SK-MEL-5 (cell line): ENCODE measurements around the gene PRDM15. TPM values are rescaled to one million over a fixed set of nuclear protein-coding genes. Genes with fewer than 3 reads are reported as not detected.

ENCODE experiments used
- DNase-seq: peaks from one replicate; pipeline ENCODE4 v3.0.0-alpha.2; 2016; ENCODE audit warnings: low read depth, low spot score
- in situ Hi-C: cut with HindIII; loops from 2 replicates; pipeline ENCODE4 v1.10.0; 2016; ENCODE audit warnings: low sequenced_read_pairs, high pct_unique_total_duplicates, low pct_unique_long_range_greater_than_20kb
- total RNA-seq: library from RNA; depleted of rRNA; stranded (reverse); fragments of >200 nt; shearing (Covaris generic); gene quantifications from 2 replicates; pipeline ENCODE4 v1.2.3, GENCODE V29; 2014

The PRDM15 gene
- total RNA-seq, 1 experiment from 2014 or later: 3.6 TPM

DNA sequence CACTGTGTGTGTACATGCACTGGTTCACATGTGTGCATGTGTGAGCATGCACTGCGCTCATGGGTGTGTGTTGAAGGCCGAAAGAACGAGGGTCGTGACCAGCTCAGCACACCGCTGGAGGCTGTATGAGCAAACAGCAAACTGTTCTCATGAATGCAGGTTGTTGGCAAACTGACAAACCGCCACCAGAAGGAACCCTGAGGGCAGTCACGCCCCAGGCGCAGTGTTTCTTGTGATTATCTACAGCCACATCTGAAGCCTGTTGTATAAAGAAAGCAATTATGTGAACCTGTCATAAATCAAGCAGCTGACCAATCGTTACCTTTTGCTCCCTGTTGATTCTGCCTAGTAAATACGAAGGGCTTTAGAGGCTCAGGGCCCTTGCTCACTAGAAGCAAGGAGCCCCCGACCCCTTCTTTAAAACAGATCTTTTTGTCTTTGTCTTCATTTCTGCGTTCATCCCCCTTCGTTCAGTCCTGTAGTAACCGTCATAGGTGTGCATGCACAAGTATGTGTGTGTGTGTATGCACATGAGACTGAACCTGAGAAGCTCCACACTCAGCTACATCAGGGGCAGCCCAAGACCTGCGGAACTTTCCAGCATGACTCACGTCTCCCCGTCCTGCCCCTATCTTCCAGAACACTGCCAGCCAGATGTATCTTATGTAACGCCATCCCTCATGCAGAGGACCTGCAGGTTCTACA lies 95.5 kb downstream of the PRDM15 start:
- peak; percentile 87 for DNase-seq
- in situ Hi-C loops: no loop called here

DNA sequence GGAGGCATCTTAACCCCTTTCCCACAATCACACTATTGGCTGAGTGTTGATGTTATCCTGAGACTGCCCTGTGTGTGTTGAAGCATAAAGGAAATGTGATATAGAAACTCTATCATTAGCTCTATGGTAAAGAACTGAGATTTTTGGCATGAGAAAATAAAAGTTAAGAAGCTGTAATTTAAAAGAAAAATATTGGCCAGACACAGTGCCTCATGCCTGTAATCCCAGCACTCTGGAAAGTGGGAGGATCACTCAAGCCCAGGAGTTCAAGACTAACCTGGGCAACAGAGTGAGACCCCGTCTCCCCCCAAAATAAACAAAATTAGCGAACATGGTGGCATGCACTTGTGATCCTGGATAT lies 98.1 kb downstream of the PRDM15 start:
- DNase-seq: no peak

DNA sequence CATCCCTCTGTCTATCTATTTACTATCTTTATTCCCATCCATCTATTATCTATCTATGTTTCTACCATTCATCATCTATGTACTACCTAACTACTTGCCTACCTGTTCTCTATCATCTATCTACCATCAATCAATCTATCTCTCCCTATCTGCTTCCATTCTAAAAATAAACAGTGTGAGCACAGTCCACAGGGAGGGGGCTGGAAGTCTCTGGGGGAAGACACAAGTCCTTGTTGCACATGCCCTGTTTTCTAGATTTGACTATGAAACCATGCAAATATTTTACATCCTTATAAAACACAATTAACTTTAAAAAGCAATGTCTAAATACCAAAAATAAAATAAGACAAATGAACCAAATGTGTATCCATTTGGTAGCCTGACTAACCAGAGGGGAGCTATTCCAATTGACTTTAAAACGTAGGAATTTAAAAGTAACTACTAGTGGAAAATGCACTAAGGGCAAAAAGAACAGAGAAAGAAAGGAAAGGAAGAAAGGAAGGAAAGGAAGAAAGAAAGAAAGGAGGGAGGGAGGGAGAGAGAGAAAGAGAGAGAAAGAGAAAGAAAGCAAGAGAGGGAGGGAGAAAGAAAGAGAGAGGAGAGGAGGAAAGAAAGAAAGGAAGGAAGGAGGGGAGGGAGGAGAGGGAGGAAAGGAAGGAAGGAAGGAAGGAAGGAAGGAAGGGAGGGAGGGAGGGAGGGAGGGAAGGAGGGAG lies 98.7 kb downstream of the PRDM15 start:
- DNase-seq: no peak
- in situ Hi-C loops: no loop called here

More for the DNA sequence above, 98.1 kb downstream of the PRDM15 start:
- in situ Hi-C loops: no loop called here

DNA sequence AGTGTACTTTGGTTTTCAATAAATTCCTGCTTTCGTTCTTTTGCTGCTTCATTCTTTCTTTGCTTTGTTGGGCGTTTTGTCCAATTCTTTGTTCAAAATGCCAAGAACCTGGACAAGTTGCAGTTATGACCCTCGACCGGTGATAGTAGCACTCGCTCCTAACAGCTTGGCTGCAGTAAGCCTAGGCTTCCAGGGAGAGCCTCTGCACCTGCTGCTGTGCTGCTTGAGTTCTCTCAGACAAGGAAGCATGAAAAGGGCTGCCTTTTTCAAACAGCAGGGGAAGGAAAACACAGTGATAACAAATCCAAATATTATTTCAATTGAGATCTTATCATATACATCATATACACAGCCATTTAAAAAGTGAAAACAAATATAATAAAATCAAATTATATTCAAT lies 99.5 kb downstream of the PRDM15 start:
- in situ Hi-C loops: no loop called here
- no peak for DNase-seq

DNA sequence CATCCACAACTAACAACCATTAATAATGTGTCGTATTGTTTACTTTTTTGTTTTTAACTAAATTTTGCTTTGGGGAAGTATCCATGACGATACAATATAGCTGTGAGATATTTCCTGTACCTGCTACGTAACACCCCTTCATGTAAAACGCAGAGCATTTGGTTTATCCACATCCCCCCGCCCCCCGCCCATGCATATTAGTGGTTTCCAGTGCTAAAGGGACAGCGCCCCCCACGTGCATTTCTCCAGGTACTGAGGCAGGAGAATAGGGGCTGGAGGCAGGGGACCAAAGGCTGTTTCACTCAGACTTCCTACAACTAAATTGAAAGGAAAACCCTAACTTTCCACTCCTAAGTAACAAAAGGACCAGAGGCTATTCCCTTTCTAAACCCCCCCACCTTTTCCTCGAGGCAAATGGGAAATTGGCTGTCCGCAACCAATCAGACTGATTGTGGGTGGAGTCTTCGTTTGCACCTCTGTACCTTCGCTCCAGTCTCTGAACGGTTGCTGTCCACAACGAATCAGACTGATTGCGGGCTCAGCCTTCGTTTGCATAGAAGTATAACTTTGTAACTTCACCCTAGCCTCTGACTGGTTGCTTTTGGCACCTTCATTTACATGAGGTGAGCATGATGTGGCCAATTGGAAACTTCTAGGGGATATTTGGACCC lies 100.1 kb downstream of the PRDM15 start:
- in situ Hi-C loops: no loop called here
- DNase-seq: no peak

DNA sequence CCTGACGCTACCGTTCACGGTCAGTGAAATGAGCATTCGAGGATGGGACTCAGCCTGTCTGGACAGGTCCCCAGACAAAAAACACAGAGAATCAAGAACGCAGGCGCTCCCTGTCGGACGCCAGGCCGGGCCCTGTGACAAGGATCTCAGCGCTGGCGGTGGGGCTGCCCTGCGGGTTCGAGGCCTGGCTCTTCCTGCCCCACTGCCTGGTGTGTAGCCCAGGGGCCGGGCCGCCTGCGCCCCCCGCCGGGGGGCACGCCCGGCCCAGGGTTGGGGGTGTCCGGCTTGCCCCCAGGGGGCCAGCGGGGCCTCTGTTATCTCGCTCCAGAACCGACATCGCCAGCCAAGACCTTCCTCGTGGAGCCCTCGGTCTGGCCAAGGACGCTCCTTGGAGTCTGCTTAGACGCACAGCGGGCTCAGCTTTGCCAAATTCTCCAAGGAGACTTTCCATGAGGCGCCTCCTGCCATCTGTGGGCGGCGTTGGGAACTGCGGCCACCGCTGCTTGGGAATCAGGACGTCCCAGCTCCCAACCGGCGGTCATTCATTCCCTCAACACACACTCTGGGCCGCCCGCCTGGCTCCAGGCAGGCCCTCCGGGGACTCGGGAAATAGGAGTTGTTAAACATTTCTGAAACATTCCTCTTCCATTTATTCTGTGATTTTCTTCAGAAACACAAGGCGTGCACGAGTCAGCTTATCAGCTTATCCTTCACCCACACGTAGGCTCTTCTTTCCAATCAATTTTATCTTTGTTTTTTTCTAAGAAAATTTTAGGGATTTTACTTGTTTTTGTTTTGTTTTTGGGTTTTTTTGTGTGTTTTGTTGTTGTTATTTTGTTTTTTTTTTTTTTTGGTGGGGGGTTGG lies 101.0 kb downstream of the PRDM15 start:
- peak; percentile 87 for DNase-seq
- in situ Hi-C loops: no loop called here

DNA sequence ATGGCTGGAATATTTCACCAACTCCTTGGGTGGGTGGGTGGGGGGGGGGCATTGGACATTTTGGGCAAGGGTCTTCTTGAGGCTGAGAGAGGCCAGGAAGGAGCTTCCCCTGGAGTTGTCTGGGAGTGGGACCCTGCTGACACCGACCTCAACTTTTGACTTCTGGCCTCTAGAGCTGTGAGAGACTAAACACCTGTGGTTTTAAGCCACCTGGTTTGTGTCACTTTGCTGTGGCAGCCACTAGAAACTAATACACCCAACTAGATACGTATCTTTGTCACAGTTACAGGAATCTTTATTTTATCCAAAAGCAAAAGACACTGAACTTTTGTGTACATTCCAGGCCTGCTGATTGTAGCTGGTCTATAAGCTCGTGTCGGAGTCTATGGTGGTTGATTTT lies 102.4 kb downstream of the PRDM15 start:
- DNase-seq: no peak
- in situ Hi-C loops: no loop called here

DNA sequence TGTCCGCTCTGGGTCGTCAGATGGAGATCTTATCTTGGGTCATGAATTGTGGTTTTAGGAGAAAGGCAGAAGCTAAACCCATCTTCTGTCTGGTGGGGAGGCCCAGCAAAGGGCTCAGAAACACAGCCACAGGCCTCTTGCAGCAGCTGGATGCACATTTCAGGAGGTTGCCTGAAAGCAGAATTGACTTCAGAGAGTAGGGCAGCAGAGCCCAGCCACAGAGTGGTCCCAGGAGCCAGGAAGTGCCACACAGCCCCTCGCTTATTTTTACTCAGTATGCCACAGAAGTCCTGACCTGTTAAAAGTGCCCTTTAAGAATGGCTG lies 104.0 kb downstream of the PRDM15 start:
- in situ Hi-C loops: no loop called here
- no peak for DNase-seq

DNA sequence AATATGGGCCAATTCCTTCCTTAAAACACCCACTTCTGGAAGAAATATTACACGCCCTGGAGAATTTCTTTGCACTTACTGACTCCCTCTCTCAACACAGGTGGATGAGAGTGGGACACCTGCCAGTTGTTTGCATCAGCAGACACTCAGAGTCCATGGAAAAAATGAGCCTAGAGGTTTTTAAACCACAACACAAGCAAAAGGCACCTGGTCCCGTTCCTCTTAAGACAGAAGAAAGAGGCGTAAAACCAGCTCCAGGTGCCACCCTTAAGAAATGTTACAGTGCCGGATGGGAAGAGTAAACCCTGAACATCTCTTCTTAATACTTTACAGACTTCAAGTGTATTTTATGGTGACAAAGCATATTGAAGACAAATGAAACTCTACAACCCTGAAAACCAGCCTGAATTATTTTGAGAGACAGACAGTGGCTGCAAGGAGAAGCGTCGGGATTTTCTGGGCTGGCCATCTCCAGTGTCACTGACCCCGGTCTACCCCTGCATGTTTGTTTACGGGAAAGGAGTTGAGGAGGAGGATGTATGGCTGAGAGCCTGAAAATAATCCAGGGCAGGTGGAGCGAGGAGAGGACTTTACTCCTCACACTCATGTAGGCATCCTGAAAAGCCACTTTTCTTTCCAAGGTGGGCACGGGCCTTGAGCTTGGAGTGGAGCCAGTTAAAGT lies 104.5 kb downstream of the PRDM15 start:
- in situ Hi-C loops: loop anchor here (25.0 kb wide), 1 partner anchor 162 kb away; no protein-coding TSS in a partner anchor
- DNase-seq: no peak

DNA sequence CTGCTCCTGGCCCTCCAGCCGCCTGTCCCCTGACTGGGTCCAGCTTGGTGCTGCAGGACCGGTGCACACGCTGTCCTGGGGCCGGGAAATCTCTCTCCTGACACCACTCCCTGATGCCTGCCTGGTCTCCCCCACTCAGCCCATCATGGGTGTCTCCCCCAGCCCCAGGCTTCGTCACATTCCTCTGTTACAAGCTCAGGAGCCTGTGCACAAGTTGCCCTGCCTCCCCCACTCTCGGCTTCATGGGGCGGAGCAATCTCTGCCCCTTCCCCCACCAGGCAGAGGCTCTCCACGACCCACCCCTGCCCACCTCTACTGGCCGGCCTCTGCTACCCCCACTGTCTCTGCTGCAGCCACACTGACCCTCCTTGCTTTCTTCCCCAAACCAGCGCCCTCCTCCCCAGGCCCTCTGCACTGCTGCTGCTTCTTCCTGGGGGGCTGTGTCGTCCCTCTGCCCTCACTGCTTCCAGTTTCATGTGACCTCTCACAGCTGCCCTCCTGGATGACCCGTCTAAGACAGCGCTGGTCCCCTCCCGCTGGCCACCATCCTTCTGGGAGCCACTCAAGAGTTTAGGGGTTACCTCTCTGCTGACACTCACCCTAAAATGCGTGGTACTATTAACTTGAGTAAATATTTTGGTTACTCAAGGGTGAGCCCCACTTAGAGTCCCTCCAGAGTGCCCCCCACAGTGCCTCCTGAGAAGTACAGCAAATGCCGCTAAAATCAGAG lies 106.6 kb downstream of the PRDM15 start:
- no peak for DNase-seq
- in situ Hi-C loops: loop anchor here (25.0 kb wide), 1 partner anchor 160 kb away; no protein-coding TSS in a partner anchor

DNA sequence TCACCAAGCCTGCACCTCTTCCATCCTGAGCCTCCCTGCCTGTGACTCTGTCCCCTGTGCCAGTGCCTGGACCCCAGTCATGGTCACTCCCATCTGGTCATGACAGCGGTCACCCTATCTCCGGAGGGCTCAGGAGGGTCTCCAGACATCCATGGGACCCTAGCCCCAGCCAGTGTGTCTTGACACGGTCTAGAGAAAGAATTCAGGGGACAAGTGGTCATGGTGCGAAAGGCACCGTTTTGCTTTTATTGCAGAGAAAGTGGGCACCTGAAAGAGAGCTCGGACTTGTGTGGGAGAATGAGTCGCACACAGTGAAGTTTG lies 107.6 kb downstream of the PRDM15 start:
- in situ Hi-C loops: loop anchor here (25.0 kb wide), 1 partner anchor 159 kb away; no protein-coding TSS in a partner anchor
- DNase-seq: no peak

DNA sequence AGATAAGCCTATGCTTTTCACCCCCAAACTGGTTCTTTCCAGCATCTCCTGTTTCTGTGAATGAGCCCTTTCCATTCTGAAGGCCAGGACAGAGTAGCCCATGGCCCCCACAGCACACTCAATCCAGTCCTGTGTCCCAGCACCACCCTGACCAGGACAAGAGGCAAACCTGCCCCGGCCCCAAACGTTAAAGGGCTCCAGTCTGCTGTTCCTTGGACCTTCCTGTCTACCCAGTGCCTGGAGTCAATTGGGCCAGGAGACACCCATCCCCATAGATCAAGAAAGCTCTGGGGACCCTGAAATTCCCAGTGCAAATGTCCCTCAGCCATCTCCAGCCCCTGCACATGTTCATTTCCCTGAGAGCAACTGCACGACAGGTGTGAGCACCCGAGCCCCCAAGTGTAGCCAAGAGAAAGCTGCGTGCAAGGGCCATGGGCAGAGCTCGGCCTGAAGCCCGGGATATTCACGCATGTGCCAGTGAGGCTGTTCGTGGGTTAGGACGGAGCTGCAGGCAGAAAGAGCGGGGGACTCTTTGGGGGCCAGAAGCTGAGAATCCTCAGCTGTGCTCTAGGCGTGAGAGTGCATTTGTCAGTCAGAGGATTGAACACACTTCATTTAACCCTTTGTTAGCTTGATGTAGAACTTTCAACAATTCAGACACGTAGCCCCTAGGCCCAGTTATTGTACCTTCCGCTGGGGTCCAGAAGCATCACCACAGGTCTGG lies 108.1 kb downstream of the PRDM15 start:
- DNase-seq: no peak
- in situ Hi-C loops: loop anchor here (25.0 kb wide), 1 partner anchor 159 kb away; no protein-coding TSS in a partner anchor

DNA sequence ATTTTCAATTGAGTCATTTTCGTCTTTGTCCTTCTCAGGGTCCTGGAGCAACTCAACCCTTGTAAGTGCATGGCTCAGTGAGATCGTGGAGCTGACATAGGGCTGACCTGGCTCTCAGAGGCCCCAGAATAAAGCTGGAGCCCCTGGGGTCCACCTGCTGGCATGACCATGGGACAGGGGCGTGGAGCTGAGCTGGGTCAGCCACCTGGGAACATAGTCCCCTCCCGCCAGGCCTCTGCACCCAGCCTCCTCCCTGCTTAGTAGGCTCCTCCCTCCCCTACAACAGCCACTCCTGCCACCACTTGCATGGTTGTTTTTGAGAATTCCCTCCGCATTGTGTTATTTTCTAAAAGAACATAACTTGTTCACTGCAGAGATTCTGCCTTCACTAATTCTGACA lies 109.2 kb downstream of the PRDM15 start:
- in situ Hi-C loops: loop anchor here (25.0 kb wide), 1 partner anchor 158 kb away; no protein-coding TSS in a partner anchor
- no peak for DNase-seq

DNA sequence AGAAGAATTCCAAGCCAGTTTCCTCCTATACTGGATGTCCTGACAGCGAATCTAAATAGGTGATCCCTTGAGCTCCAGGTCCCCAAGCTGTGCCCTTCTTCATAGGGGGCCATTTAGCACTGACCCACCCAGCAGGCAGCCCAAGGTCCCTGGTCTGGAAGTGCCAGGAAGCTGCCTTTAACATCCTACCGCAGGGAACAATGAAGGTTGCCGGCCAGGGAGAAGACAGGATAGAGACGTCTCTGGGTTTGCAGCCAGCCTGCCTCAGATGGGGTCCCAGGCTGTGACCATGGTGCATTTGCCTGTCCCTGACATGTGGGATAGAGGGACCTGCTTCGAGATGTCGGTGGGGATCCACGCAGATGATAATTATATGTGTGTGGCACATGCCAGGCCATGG lies 109.6 kb downstream of the PRDM15 start:
- in situ Hi-C loops: loop anchor here (25.0 kb wide), 1 partner anchor 157 kb away; no protein-coding TSS in a partner anchor
- DNase-seq: no peak

DNA sequence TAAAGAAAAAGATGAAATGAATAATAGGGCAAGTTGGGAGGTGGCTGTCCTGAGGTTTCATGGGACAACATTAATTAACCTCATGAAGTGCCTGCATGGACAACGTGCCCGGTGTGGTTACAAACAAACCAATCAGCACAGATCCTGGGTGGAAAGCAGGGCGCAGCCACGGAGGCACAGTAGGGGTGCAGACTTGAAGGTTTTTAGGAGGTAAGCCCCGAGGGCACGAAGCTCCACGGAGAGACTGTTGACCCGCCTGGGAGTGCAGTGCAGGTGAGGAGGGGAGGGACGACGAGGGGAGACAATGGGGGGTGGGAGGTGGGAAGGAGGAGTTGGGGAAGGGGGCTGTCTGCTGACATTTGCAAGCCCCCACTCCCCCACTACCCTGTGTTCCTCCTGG lies 110.0 kb downstream of the PRDM15 start:
- in situ Hi-C loops: loop anchor here (25.0 kb wide), 1 partner anchor 157 kb away; no protein-coding TSS in a partner anchor
- no peak for DNase-seq

DNA sequence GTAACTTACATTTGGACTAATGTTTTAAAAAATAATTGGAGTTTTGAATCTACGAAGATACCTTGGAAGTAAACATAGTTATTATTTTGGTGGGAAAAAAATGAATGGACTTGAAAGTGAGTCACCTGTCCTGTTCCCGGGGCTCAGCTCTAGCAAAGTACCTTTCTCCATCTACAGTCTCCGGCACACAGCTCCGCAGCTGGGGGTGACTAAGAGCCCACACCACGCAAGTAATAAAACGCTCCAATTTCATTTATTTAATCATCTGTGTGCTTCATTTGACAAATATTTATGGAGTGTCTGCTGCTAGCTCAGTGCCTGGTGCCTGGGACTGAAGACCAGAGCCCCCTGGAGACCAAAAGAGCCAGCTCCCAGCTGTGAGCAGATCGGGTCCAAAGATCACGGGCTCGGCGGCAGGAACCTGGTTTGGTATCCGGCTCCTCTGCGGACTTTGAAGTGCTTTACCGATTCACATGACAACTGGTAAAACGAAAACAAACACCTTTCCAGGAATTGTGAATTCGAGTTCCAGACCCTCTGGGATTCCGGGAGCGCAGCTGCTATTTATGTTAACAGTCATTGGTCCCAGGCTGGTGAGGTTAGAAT lies 110.6 kb downstream of the PRDM15 start:
- no peak for DNase-seq
- in situ Hi-C loops: loop anchor here (25.0 kb wide), 1 partner anchor 156 kb away; no protein-coding TSS in a partner anchor
